Measurements from ENCODE around the gene STIM1.

The STIM1 gene

GRCh38 chr11:3922056-3922455 is 66.6 kb downstream of the STIM1 start:
- no peak for DNase-seq

GRCh38 chr11:3925513-3925912 is 70.0 kb downstream of the STIM1 start:
- no peak for DNase-seq

GRCh38 chr11:3926458-3927095 is 71.1 kb downstream of the STIM1 start:
- no peak for DNase-seq

DNA sequence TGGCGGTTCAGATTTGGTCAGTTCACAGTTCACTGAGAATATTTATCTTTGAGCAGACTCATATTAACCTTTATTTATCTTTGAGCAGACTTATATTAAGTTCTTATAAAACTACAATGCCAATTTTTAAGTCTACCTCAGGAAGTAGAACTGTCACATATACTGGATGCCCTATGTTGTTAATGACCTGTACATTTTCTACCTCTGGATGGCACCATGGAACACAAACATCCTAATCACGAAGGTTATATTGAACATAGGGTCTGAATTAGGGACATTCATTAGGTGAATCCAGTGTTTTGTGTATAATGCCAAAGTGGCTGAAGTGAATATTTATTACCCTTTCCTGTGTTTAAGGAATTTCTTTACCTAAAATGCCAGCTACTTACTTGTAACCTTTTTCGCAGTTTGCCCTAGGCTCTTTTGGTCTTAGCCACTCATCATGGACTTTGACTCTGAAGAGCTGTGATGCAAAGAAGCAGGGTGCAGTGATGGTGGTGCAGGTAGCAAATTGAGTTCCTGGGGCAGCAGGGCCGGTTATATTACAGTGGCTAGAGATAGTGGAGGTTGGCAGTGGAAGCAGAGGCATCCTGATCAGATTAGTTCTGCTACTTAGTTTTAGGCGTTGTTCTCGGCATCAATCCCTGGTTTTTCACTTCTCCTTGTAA is 71.8 kb downstream of the STIM1 start:
- no peak for DNase-seq

DNA sequence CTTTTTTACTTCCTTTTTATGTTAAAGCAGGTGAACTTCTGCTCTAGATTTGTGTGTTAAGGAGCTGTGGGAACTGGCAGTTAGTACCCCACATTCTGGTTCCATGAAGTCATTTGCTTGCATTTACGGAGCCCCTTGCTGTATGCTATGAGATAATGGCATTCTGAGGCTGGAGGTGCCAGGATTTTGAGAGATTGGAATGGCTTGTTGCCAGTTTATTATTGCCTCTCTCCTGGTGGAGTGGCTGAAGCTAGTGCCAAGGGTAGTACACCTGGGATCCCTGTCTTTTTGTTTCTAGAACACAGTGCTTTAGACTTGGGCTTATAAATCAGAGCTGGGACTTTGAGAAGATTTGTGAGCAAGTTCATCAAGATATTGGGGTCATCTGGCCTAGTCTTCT is 73.8 kb downstream of the STIM1 start:
- no peak for DNase-seq

DNA sequence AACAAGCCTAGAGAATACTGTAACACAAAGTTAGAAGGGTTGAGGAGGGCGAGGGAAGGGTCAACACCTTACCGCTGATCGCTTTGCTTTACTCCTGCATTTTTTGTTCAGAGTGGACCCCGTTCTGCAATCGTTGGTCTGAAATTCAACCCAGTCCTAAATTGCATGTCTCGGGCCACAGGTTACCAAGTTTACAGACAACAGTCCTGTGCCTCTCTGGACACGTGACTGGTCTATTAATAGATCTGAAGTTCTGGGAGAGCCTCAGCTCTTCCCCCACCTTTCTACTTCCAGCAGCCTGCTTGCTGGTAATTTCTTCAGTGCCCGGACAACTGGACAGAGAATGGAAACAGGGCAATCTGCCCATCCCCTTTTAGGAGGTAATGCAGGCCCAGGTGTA is 74.2 kb downstream of the STIM1 start:
- DNase-seq, result no peak

DNA sequence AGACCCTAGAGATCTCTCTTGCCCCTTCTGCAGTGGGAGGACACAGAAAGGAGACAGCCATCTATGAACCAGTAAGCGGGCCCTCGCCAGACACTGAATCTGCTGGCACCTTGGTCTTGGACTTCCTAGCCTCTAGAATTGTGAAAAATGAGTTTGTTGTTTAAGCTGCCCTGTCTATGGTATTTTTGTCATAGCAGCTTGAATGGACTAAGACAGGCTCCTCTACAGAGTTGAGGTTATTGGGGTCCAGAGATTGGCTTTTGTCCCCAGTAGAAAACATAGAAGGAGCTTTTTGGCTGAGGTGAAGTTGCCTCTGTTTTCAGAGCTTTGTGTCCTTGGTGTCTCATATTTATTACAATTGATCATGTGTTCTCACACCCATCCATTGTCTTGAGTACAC is 77.2 kb downstream of the STIM1 start:
- no peak for DNase-seq

DNA sequence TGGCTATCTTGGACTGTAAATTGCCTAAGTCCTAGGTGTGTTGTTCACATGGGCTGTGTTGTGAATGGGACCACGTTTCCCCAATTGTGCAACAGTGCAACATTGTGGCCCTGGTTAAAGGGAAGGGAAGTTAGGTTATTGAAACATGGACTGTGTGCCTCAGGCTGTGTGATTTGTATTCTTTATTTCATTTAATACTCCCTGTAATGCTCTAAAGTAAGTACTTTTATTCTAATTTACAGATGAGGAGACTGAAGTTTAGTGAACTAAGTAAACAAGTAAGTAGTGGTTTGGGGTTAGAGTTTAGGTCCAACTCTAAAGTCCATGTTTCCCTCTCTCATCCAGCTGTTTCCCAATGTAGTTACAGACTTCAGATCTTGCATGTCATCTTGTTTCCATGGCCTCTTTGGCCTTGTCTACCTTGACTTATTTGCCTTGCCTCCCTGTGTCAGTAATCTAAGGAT is 77.7 kb downstream of the STIM1 start:
- no peak for DNase-seq

DNA sequence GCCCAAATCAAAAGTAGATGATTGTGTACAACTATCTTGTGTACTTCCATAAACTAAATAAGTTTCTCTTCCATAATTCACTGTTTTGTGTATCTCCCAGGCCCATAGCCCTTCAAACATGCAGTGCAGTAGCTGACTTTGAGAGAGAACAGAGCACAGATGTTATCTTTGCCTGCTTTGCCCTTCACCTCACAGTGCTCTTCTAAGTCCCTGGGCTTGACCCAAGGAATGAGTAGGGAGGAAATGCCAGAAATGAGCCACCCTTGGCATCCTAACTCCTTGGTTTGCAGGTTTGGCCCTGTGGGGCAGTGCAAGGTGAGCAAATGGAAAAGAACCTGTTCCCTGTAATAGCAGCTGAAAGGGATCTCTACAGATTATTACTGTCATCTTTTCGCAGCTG is 79.2 kb downstream of the STIM1 start:
- DNase-seq, result no peak

DNA sequence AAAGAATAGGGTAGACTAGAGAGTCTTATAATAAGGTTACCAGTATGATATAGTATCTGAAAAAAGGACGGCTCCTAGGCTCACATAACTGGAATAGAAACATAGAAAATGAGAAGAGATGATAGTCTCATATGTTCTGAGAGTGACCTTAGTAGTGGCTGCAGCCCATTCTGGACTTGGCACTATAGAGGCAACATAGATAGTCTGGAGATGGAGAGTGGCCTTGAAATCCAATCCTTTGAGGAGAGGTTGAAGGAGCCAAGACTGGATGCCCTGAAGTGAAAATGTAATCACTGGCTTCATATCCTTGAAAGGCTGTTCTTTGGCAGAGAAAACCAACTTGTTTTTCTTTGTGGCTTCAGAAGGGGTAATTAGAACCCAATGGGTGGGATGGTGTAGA is 81.1 kb downstream of the STIM1 start:
- DNase-seq, result no peak

- no peak for DNase-seq
These were observed 83.7 kb downstream of the STIM1 start for GRCh38 chr11:3939211-3939610.

DNA sequence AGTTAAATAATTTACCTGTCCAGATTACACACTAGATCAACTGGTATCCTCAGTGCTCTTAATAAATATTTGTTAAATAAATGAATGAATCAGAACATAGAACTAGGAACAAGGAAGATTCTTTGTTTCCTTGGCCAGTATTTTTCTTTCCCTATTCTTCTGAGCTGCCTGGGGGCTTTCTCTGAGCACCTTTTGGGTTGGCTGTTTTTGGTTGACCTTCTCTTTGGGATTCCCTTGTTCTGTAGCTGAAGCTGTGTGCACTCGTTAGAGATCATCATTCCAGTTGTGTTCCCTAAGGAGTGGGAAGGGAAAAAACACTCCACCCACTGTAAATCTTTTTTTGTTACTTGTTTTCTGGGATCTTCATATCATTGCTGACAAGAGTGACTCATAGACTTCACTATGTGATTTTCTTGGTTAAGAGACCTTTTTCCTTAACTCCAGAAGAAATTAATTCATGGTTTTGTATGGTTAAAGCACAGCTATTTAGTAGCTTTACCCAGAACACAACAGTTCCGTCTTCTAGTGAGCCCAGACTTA is 84.3 kb downstream of the STIM1 start:
- DNase-seq, result no peak

GRCh38 chr11:3942160-3942955 is 86.9 kb downstream of the STIM1 start:
- DNase-seq, result no peak

GRCh38 chr11:3942956-3943497 is 87.6 kb downstream of the STIM1 start:
- DNase-seq, result no peak

- DNase-seq, result no peak
These were observed 88.7 kb downstream of the STIM1 start for GRCh38 chr11:3944198-3944597.

DNA sequence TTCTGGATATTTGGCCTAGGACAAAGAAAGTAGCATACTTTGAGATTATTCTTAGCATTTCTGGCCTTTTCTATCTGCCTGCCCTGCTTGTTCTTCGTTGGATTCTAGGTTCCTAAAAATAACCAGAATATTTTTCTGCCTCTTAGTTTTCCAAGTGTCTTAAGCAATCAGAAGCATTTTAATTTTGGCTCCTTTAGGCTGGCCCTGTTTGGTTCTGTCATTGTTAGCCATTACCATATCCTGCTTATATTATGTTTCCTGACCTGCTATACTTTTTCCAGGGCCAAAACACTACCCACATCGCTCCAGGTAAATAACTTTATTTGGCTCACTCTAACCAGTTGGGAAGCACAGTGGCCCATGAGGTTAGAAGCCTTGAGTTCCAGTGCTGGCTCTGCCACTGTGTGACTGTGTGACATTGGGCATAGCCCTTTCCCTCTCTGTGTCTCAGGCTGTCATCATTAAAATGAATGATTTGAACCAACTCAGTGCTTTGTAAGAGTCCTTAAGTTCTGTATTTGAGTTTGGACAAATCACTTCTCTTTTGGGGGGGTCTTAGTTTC is 91.1 kb downstream of the STIM1 start:
- no peak for DNase-seq

DNA sequence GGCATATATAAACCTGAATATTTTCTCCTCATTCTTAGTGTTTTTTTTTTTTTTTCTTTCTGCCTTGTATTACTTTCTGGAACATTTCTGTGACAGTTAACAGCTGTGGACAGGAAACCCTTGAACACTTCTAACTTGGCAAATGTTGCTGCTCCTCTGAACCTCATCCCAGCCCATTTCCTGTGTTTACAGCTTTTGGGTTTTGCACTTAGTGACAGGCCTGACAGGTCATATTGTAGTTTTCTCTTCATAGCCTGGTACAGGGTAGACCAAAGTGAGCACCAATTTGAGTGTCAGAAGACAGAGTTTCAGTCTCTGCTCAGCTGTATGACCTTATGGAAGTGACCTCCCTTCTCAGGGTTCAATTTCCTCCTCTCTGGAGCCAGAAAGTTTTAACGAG is 91.6 kb downstream of the STIM1 start:
- DNase-seq, result peak in 1 of 2 experiments; percentile 31

- no peak for DNase-seq
These were observed 93.7 kb downstream of the STIM1 start for GRCh38 chr11:3949125-3949524.

GRCh38 chr11:3950996-3951660 is 95.7 kb downstream of the STIM1 start:
- DNase-seq, result no peak

- DNase-seq, result no peak
These were observed 97.3 kb downstream of the STIM1 start for GRCh38 chr11:3952715-3953114.

DNA sequence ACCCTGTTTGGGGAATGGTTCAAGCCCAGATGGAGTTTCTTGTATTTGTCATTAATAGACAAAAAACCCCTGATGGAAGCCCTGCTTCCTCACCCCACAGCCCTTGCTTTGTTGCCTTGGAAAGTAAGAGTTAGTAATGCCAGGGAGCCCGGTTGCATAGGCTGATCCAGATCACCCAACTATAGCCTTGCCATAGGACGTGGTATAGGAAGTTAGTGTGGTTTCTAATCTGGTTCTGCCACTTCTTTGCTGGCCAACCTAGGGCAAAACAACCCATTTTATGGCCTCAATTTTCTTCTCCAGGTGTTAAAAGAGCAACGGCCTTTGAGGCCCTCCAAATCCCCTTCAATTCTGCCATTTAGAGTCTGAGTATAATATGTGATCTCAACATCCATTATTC is 97.9 kb downstream of the STIM1 start:
- DNase-seq, result no peak

All from activated CD4-positive, alpha-beta T cell treated with anti-CD3 and anti-CD28 coated beads, Interleukin-2, amount 50 U/mL, for 48 hours (primary cell).